OCI-LY1 (cell line): ENCODE data around the gene CRYBB2.
"Not testable (repeated sequence)": the region's sequence is repeated elsewhere in the genome, so short reads cannot be mapped to it uniquely, and the experiment has no call there.

Source experiments
- CTCF ChIP-seq: fragments of 200-600 bp; sonication (generic), shearing (Covaris generic); IDR thresholded peaks from 2 replicates; pipeline ENCODE4 v1.5.1; 2017; ENCODE audit warnings: mild to moderate bottlenecking, antibody characterized with exemption, low read length, moderate library complexity, mixed read lengths
- EZH2 ChIP-seq: fragments of 200-600 bp; sonication (generic), shearing (Covaris generic); IDR thresholded peaks from 2 replicates; pipeline ENCODE4 v1.8.0; 2017; ENCODE audit warnings: borderline replicate concordance, mixed run types, mild to moderate bottlenecking, antibody characterized with exemption, low read length, moderate library complexity, mixed read lengths

GRCh38 chr22:25270061-25270460 is 50.6 kb downstream of the CRYBB2 start:
- not testable (repeated sequence) for TF ChIP-seq CTCF, EZH2
